Uterus (tissue), 2 donors: Measurements from ENCODE around the gene GJA3.

ENCODE experiments used
- POLR2A ChIP-seq, 2 donors: fragments of 450-650 bp; IDR thresholded peaks; one replicate each; pipeline ENCODE4 v1.6.1; 2016; ENCODE audit warnings: antibody characterized with exemption in 2 of 2, mild to moderate bottlenecking in 1 of 2, moderate library complexity in 1 of 2
- TF ChIP-seq, protein P1 (sequence below), 4 experiments: fragments of 200-600 bp in 2 of 4; fragments of 450-650 bp in 2 of 4; sonication (generic) in 2 of 4; IDR thresholded peaks; one replicate each; pipeline ENCODE4 v1.5.1; 2016 to 2019; ENCODE audit warnings: antibody characterized with exemption in 4 of 4, mild to moderate bottlenecking in 2 of 4, moderate library complexity in 1 of 4

- TF ChIP-seq, protein P1, sequence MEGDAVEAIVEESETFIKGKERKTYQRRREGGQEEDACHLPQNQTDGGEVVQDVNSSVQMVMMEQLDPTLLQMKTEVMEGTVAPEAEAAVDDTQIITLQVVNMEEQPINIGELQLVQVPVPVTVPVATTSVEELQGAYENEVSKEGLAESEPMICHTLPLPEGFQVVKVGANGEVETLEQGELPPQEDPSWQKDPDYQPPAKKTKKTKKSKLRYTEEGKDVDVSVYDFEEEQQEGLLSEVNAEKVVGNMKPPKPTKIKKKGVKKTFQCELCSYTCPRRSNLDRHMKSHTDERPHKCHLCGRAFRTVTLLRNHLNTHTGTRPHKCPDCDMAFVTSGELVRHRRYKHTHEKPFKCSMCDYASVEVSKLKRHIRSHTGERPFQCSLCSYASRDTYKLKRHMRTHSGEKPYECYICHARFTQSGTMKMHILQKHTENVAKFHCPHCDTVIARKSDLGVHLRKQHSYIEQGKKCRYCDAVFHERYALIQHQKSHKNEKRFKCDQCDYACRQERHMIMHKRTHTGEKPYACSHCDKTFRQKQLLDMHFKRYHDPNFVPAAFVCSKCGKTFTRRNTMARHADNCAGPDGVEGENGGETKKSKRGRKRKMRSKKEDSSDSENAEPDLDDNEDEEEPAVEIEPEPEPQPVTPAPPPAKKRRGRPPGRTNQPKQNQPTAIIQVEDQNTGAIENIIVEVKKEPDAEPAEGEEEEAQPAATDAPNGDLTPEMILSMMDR (IDR thresholded peaks at IDR 0.05) = no peak
- no peak for TF ChIP-seq POLR2A (IDR thresholded peaks at IDR 0.05)
Observed at GRCh38 chr13:20178156-20178555, 17.3 kb upstream of the GJA3 start.
